Measurements from ENCODE around the gene SACM1L.

SACM1L gene, protein sequence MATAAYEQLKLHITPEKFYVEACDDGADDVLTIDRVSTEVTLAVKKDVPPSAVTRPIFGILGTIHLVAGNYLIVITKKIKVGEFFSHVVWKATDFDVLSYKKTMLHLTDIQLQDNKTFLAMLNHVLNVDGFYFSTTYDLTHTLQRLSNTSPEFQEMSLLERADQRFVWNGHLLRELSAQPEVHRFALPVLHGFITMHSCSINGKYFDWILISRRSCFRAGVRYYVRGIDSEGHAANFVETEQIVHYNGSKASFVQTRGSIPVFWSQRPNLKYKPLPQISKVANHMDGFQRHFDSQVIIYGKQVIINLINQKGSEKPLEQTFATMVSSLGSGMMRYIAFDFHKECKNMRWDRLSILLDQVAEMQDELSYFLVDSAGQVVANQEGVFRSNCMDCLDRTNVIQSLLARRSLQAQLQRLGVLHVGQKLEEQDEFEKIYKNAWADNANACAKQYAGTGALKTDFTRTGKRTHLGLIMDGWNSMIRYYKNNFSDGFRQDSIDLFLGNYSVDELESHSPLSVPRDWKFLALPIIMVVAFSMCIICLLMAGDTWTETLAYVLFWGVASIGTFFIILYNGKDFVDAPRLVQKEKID

DNA sequence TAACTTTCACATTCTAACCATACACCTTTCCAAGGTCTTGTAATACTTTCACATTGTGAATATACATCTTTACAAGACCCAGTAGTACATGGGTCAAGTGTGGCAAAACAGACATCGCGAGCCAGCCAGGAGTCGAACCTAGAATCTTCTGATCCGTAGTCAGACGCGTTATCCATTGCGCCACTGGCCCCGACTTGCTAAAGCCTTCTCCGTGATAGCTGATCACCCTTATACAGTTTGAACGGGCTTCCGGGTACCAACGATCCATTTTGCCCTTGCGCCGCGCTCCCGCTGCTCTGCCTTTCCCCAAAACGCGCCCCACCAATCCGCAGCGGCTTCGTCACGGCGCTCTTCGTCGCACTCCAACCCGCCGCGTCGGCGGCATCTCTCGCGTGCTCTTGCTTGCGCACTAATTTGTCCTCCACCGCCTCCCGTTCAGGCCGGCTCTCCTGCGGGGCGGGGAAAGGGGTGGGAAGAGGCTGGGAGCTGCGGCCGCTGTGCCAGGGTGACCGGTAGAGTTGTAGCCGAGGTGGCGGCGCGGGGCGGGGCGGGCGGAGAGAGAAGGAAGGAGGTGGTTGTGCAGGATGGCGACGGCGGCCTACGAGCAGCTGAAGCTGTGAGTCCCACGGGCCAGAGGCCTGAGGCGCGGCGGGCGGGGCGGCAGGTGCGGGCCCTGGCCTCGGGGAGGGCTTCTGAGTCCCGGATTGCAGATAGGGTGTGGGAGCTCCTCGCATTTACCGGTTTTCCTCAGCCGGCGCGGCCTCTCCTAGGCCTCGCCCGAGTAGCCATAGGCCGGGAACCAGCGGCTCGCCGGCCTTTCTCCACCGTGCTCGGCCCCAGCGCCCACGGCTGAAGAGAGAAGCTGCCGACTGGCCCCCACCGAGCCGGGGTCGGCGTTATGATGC lies at the start of gene SACM1L:
Gene SACM1L, plus strand, starts transcription at position 515 of the 905 bp plus-strand sequence. Its CDS starts 70 bp downstream, at position 585.
- DNase-seq (ENCODE audit: low read depth) = peak; percentile 98

DNA sequence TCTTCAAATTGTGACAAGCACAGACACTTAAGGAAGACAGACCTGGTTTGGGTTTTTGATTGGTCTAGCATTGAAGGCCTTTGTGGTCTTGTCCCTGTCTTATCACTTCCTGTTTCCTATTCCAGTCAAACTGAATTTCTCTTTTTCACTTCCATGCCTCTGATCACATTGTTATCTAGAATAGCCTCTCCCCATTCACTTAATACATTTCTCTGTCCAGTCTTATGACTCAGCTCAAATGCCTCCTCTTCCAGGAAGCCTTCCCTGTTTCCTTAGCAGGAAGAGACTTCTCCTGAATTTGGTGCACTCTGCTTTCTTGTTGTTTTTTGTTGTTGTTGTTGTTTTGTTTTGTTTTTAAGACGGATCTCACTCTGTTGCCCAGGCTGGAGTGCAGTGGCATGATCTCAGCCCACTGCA lies 49.1 kb upstream of the SACM1L start:
- DNase-seq (ENCODE audit: low read depth) = peak; percentile 26

DNA sequence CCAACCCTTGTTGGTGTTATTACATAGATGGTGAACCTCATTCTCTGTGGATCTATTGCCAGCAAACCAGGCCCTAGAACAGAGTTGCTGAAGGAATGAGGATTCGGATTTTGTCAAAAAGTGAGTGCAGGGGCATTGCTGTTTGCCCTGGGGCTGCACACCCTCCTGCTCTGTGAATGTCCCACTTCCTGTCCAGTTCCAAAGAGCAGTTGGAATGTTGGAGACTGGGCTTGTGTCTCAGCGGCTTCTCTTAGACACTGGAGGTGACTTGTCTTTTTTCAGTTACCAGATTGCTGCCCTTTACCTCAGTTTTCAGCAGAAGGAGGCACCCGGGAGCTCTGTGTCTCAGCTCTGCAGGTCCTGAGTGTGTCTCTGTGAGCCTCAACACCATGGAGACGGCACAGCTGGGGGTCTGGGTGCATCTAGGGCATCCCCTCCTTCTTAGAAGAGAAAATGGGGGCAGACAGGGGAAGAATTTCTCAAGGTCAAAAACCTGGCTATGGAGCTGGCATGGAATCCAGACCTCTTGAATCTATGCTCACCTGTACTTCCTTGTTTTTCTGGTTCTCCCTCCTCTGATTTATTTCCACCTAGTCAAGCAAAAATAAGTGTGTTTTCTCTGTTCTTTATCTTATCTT lies 48.4 kb upstream of the SACM1L start:
- DNase-seq (ENCODE audit: low read depth) = no peak

DNA sequence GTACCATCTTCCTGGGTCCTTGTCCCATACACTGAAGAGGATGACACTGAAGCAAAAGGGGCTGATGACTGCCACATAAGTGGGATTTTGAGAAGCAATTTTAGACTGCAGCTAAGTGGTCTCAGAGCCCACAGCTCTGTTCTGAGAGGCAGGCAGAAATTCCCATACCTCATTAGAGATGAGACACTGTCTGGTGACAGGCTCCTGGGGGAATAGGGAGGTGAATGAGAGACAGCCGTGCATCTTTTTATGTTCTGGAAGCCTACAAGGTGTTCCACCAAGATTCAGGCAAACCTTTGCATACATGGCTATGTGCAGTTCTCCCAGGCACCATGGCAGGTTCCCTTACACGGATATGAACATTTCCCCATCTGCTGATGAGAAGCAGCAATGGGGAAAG lies 47.4 kb upstream of the SACM1L start:
- no peak for DNase-seq (ENCODE audit: low read depth)

DNA sequence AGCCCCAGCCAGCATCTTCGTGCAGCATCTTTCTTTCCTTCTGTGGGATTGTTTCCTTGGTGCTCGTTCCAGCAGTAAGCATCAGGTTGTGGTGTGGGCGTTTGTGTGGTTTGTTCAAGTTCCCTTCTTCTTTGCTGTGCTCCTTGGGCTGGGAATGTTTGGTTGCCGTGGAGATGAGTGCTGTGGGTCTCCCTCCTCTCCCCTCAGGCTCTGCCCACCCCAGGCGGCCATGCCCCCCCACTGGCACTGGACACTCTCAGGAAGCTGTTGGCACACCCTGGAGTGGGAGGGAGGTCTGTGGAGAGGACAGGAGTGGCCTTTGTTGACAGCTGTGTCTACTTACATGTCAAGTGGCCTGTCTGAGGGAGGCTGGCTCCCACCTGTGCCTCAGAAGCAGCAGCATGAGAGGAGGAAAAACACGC lies 46.5 kb upstream of the SACM1L start:
- peak; percentile 66 for DNase-seq (ENCODE audit: low read depth)

DNA sequence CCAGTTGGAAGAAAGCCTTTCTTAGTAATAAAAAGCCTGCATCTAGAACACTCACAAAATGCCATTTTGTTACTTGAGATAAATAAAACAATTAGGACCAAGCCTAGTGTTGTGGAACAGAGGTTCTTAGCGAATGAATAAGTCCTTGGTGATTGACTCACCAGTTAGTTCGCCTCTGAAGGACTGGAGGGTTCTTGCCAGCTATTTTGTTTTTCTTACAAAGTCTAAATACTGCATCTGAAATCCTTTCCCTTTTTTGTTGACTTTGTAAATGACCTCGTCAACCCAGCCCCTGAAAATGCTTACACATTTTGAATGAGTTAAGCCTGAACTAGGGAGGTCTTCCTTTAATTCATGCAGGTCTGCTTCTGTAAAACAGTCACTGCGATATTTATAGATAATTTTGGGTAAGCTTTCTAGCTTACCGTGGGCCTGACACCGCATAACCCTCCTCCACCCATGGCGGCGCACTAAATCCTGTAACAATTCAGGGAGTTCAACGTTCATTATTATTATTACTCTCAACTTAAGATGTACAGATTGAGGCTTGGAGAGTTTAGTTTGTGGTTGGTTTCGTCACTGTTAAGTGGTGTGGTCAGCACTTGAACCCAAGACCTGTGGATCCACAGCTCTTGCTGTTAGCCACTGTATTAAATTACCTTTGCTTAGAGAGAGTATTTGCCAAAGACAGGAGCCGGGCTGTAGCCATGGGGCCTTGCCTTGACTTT lies 45.0 kb upstream of the SACM1L start:
- DNase-seq (ENCODE audit: low read depth) = peak; percentile 84

DNA sequence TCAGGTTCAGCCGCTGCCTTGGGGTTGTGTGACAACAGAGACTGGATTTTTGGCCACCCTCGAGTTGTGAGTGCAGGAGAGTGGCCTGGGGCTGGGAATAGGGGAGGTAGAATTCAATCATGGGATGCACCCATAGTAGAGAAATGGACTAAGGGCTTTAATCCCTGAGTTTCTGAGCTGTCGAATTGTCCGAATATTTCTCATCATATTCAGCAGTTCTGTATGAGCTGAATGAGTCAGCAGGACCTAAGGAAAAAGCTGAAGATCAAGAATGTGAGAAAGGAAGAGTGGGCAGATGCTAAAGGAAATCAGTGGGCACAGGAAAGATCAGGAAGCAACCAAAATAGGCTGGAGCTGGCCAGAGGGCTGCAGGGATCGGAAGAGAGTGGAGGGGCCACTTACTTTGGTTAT lies 44.4 kb upstream of the SACM1L start:
- DNase-seq (ENCODE audit: low read depth) = peak; percentile 95

DNA sequence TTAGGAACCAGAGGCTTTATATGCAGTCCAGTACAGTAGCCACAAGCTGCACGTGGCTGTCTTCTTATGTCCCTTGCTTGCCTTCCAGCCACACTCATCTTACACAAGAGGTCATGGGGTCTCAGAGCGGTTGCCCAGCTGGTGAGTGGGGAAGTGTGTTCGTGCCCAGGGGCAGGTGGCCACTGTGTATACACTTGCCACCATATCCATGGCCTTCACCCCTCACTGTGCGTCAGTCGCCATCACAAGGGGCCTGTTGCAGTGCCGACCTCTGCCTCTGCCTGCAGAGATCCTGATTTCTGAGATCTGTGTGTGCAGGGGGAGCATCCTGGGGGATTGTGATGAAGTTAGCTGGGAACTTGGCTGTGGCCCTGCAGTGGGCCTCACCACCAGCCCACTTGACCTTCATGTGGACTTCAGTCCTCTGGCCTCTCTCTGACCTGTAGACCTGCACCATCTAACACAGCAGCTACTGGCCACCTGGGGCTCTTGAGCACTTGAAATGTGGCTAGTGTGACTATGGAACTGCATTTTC lies 43.1 kb upstream of the SACM1L start:
- no peak for DNase-seq (ENCODE audit: low read depth)

DNA sequence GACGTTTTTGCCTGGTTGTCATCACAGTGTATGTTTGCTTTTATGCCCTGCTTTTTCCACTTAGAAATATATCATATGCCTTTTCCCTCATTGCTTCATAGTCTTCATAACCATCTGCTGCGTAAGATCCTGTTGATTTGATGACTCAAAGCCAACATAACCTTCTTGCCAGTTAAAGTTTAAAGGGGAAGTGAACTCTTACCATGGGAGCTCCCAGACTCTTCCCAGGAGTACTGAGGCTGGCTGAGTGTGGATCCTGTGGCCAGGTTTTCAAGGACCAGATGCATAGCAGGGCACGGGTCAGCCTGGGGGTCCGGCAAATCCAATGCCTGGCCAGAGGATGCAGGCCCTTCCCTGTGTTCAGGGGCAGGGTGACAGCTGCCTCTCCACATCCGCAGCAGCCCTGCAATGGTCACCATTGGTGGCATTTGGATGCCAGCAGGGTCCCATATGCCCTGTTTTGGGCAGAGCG lies 42.0 kb upstream of the SACM1L start:
- DNase-seq (ENCODE audit: low read depth) = peak; percentile 94

DNA sequence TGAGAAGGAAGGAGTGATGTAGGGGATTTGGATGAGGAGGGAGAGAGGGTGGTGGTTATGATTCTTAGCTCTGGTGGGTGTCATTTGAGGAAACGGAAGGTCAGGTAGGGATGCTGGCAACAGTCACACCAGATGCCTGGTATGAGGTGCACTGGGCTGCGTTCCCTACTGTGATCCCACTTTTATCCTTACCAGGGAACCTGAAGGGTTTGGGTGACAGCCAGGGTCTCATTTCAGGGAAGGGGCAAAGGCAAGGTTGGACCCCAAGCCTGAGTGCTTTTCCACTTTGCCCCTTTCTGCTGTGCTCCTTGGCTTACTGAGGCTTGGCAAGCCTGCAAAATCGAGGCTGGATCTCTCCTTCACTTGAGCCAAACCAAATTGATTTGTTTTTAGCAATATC lies 36.0 kb upstream of the SACM1L start:
- DNase-seq (ENCODE audit: low read depth) = no peak

DNA sequence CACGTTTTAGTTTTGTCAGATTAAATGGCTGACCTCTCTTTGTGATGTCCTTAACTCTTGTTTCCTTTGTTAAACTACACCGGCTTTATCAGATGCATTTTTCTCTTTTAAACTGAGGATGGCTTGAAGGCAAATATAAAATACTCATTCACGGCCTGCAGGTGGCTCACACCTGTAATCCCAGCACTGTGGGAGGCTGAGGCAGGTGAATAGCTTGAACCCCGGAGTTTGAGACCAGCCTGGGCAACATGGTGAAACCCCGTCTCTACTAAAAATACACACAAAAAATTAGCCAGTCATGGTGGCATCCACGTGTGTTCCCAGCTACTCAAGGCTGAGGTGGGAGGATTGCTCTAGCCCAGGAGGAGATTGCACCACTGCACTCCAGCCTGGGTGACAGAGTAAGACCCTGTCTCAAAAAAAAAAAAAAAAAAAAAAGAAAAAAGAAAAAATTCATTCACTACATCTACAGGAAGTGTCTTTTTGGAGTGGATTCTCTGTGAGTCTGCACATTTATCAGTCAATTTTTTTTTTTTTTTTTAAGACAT lies 34.7 kb upstream of the SACM1L start:
- DNase-seq (ENCODE audit: low read depth) = no peak

DNA sequence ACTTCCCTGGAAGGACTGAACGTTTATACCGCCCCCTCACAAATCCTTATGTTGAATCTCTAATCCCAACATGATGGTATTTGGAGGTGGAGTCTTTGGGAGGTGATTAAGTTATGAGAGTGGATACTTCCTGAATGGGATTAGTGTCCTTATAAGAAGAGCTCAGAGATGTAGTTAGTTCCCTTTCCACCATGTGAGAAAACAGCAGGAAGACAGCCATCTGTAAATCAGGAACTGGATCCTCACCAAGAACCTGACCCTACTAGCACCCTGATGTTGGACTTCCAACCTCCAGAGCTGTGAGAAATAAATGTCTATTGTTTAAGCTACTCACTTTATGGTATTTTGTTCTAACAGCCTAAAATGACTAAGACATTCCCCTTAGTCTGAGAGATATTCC lies 33.3 kb upstream of the SACM1L start:
- no peak for DNase-seq (ENCODE audit: low read depth)

DNA sequence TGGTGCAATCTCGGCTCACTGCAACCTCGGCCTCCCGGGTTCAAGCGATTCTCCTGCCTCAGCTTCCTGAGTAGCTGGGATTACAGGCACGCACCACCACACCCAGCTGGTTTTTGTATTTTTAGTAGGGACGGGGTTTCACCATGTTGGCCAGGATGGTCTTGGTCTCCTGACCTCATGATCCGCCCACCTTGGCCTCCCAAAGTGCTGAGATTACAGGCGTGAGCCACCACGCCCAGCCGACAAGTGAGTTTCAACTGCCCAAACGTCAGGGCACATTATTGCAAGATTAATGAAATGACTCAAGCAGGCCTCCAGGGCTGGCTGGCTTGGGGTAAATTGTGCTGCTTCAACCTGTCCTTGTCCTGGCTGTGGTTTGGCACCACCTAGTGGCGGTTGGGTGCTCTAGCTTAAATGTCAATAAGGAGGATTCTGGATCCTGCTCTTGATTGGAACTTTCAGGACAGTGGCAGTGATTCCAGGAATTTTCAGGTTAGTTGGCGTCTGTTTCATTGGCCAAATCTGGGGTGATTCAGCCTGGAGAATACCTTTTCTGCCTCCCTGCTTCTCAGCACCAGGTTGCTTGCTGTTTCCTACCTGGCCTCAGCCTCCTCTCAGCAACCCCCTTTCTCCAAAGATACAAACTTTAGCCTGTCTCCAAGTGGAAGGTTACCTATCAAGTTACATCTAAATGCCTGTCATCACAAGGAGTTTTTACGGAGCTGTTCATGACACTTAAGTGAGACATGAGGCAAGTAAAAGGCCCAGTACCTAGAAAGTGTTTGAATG lies 32.4 kb upstream of the SACM1L start:
- DNase-seq (ENCODE audit: low read depth) = peak; percentile 92

DNA sequence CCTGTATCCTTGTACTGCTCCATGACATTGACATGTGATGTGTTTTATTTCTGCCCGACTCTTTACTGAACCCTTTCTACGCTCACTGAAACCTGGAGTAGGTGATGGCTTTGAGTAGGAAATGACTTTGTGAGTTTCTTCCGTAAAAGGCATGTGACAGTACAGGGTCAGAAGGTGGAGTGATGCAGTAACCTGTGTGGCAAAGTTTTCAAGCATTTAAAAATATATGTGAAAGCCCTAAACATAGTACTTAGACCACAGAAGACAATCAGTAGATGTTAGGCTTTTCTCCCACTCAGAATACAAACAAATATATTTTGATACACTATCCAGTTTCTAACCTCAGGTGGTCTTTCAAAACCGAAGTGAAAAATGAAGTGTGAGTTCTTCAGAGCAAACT lies 31.3 kb upstream of the SACM1L start:
- no peak for DNase-seq (ENCODE audit: low read depth)

DNA sequence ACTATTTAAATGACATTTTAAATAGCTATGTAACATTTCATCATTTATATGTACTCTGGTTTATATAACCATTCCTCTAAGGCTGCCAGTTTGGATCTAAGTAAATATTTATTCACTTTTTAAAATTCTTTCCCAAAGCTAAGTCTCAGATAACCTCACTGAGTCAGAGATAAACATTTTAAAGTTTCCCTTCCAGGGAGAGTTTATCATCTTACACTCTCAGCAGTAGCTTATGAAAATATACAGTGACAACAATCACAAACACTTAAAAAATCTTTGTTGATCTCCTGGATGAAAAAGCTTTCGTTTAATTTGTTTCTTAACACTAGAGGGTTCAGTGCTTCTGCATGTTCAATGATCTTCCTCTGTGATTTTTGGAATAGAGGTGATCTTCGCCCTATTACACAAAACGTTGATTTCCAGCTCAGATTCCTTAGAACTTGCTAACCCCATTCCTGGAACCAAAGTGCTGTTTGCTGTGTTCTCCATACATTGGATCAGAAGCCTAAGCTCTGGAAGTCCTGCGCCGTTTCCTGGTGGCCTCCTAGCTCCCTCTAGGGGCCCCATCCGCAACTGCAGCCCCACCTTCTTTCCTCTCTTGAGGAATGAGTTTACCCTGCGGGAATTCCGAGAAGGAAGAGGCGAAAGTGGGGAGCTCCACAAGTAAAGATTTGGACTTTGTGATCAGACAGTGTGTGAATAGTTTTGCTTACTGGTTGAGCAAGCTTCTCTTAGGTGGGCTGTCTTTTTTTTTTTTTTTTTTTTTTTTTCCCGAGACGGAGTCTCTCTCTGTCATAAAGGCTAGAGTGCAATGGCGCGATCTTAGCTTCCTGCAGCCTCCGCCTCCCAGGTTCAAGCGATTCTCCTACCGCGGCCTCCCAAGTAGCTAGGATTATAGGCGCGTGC lies 29.3 kb upstream of the SACM1L start:
- DNase-seq (ENCODE audit: low read depth) = peak; percentile 78

DNA sequence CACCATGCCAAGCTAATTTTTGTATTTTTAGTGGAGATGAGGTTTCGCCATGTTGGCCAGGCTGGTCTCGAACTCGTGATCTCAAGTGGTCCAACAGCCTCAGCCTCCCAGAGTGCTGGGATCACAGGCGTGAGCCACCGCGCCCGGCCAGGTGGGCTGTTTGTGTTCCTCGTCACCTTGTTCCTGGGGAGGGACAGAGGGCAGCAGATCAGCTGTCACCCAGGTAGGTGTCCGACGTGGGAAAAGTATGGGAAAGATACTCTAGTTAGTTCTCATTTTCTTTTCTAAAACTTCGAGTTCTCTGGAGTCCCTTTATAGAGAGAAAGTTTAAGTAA lies 28.7 kb upstream of the SACM1L start:
- DNase-seq (ENCODE audit: low read depth) = no peak

DNA sequence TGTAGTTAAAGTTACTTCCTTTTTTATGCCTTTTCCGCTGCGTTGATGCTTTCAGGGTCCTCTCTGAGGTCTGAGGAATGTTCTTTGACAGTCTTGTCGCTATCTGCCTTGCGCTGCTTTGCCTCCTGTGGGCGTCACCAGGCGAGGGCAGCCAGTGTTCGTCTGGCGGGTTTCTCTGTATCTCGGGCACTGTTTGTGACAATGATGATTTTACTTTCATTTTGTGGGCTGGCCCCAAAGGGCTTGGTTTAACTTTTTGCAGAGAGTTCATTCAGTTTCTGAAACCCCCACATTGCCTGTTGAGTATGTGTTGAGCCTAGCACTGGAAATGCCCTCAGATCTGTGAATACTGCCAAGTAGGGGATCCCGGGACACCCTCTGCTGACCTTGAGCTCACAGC lies 24.6 kb upstream of the SACM1L start:
- no peak for DNase-seq (ENCODE audit: low read depth)

DNA sequence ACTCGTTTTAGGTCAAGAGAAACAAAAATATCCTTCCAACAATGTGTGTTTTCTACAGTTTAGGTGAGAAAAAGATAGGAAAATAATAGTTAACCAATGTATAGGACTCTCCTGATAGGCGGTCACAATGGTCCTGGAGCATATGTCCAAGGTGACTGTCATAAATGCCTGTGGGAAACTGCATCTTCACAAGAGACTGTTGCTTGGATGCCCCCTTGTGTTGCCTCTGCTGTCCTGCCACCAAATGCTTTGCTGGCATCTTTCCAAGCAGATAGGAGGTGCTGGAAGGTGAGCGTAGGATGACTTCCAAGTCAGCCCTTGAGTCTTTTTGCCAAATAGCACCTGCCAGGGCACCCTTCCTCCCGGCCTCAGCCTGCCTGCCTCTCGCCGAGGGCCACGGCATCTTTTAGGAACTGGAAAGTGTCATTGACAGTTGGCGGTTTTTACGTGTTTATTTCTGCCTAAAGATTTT lies 24.1 kb upstream of the SACM1L start:
- no peak for DNase-seq (ENCODE audit: low read depth)
